Coronary artery (tissue), 2 donors: ENCODE results near the gene DNAJB6.

Experiments used
- DNase-seq: peaks from one replicate; pipeline ENCODE4 v3.0.0-alpha.2; 2017; ENCODE audit warnings: low spot score
- H3K27ac ChIP-seq, 2 donors: fragments of 200-600 bp; sonication (generic); one replicate each; pipeline ENCODE4 v1.5.1; 2016 to 2019
- H3K4me3 ChIP-seq: fragments of 200-600 bp; sonication (generic); 2 replicates; pipeline ENCODE4 v1.5.1; 2016; ENCODE audit warnings: mild to moderate bottlenecking, moderate library complexity
- CTCF ChIP-seq: fragments of 200-600 bp; sonication (generic); IDR thresholded peaks from one replicate; pipeline ENCODE4 v1.5.1; 2019; ENCODE audit warnings: antibody characterized with exemption

Gene DNAJB6

DNA sequence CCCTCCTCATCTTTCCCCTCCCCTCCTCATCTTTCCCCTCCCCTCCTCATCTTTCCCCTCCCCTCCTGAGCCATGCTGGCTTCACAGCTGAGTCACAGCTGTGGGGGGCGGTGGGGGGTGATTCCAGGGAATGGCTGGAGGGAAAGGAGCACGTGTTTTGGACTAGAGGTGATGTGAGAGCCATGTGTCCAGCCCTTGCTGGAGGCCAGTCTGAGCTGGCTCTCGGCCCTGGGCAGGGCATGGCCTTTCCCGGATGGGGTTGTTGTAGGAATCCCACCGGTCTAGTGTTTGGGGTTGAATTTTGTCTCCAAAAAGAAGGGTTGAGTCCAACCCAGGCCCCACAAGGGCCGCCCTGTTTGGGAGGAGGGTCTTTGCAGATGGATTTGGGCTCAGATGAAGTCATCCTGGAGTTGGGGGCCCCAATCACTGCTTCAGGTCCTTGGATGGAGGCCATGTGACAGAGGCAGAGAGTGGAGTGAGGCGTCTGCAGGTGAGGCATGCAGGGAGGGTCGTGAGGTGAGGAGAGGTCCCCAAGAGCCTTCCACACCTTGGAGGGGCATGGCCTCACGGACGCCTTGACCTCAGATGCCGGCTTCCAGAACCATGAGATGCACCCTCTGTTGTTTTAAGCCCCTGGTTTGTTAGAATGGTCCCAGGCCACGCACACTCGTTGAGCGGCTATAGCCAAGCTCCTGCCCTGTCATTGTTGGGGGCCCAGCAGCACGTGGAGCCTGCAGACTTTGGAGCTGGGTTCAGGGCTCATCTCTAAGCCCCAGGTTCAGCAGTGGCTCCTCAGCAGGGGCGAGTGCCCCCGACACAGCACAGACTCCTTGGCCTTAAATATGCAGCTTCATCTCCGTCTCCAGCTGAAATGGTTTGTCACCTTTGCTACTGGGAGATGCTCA, 101.6 kb downstream of the DNAJB6 start:
- no peak for TF ChIP-seq CTCF
- no peak for DNase-seq
- Histone ChIP-seq H3K4me3 (no peak overlapping the region), H3K27ac (no peak overlapping the region)

GRCh38 chr7:157439149-157439548, 102.3 kb downstream of the DNAJB6 start:
- H3K27ac ChIP-seq: no peak overlapping the region
- no peak for TF ChIP-seq CTCF
- no peak overlapping the region for H3K4me3 ChIP-seq
- DNase-seq: no peak

GRCh38 chr7:157439761-157440160, 103.0 kb downstream of the DNAJB6 start:
- no peak for TF ChIP-seq CTCF
- H3K27ac ChIP-seq: no peak overlapping the region
- no peak overlapping the region for H3K4me3 ChIP-seq
- no peak for DNase-seq

- no peak for TF ChIP-seq CTCF
- Histone ChIP-seq H3K27ac (no peak overlapping the region), H3K4me3 (no peak overlapping the region)
- DNase-seq: no peak
Measured at GRCh38 chr7:157440346-157441022, 103.7 kb downstream of the DNAJB6 start.

DNA sequence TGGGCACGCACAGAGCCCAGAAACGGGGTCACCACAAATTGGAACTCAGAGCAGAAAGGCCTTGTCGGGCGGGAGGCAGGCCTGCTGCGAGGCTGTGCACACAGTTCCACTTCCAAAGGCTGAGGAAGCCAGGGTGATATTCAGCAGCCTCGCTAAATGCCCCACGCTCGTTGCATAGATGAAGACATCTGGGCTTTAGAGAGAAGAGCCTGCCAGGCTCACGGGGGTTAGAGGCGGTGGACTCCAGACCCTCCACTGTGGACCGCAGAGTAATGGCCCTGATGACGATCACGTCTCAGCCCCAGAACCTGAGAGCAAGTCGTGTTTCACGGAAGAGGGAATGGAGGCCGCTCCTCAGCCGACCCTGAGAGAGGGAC, 104.2 kb downstream of the DNAJB6 start:
- no peak overlapping the region for H3K4me3 ChIP-seq
- no peak for DNase-seq
- TF ChIP-seq CTCF: no peak
- no peak overlapping the region for H3K27ac ChIP-seq

DNA sequence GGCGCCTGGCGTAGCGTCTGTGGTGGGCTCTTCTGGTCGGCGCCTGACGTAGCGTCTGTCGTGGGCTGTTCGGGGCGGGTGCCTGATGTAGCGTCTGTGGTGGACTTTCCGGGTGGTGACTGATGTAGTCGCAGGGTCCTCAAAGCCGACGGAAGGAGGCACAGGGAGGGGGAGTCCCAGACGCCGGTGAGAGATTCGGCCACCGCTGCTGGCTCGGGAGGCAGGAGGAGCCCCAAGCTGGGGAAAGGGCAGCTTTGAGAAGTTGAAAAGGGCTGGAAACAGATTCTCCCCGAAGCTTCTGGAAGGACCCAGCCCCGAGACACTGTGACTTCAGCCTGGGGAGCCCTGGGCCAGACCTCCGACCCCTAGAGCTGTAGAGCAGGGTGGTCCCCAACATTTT, 105.7 kb downstream of the DNAJB6 start:
- DNase-seq: no peak
- Histone ChIP-seq H3K4me3 (no peak overlapping the region), H3K27ac (no peak overlapping the region)
- TF ChIP-seq CTCF: no peak
